Ovary (tissue), 9 donors: ENCODE measurements around the gene TRUB1. TPM values are rescaled to one million over a fixed set of nuclear protein-coding genes. Genes with fewer than 3 reads are reported as not detected.

Experiments
- DNase-seq, 5 donors: peaks; one replicate each; pipeline ENCODE4 v3.0.0-alpha.2; 2019 to 2020
- H3K27ac ChIP-seq, 2 donors: fragments of 200-600 bp; one replicate each; pipeline versions ENCODE4 v1.5.1 to v1.8.0; 2019 to 2022
- H3K27me3 ChIP-seq: fragments of 200-600 bp; one replicate; pipeline ENCODE4 v1.8.0; 2022
- H3K36me3 ChIP-seq: fragments of 200-600 bp; sonication (generic); one replicate; pipeline ENCODE4 v1.5.1; 2019
- H3K4me1 ChIP-seq: one replicate; pipeline ENCODE4 v1.8.1; 2013; ENCODE audit warnings: mild to moderate bottlenecking, moderate library complexity; ENCODE audit not compliant: insufficient read depth
- H3K4me3 ChIP-seq: fragments of 200-600 bp; sonication (generic); one replicate; pipeline ENCODE4 v1.5.1; 2017
- H3K9me3 ChIP-seq, 2 donors: fragments of 200-600 bp in 1 of 2; sonication (generic) in 1 of 2; one replicate each; pipeline versions ENCODE4 v1.5.1 to v1.8.1; 2013 to 2019; ENCODE audit warnings: mild to moderate bottlenecking in 1 of 2, moderate library complexity in 1 of 2
- EP300 ChIP-seq: sonication (generic); formaldehyde crosslinking; IDR thresholded peaks from one replicate; pipeline ENCODE4 v1.6.1; 2017; ENCODE audit warnings: antibody characterized with exemption
- POLR2A ChIP-seq: fragments of 450-650 bp; IDR thresholded peaks from one replicate; pipeline ENCODE4 v1.6.1; 2017; ENCODE audit warnings: antibody characterized with exemption, mild to moderate bottlenecking, moderate library complexity
- WGBS, 3 donors: extraction: QIAGEN DNeasy Blood & Tissue Kit in 1 of 3; methylation state at CpG; one replicate each; pipeline versions ENCODE4 v1.1.5 to v1.1.7; 2013 to 2017; 5-methylcytosine and 5-hydroxymethylcytosine counted together
- intact Hi-C, 4 donors: fragments of 100-400 bp; cut with DNase I; formaldehyde crosslinking; loops; one replicate each; pipeline versions ENCODE4 v1.11.0 to v1.15.1; 2022 to 2023
- polyA plus RNA-seq, 2 donors: library from polyadenylated mRNA; stranded (reverse); fragments of 200-250 nt in 1 of 2; fragments of 350-450 nt in 1 of 2; fragmentation: Illumina TruSeq in 1 of 2; extraction: RNeasy Lipid Tissue Mini Kit (QIAGEN cat#74804) in 1 of 2; gene quantifications; one replicate each; pipeline ENCODE4 v1.2.3, GENCODE V29; 2013 to 2014
- small RNA-seq: library from RNA; depleted of rRNA; stranded (forward); fragments of <200 nt; gene quantifications from one replicate; pipeline ENCODE3, GENCODE V24; 2016
- total RNA-seq, 7 donors: library from RNA; depleted of rRNA in 2 of 7; stranded (reverse); fragments of >200 nt in 2 of 7; fragmentation: NEBNext Ultra II Directional in 3 of 7; extraction: Animal tissue kit (Norgen Biotek cat#: 25700) in 3 of 7; gene quantifications; one replicate each; pipeline versions ENCODE4 v1.1.0 to v1.2.4, GENCODE V29; 2016 to 2023
- TF ChIP-seq, protein P1 (sequence below), 3 donors: fragments of 450-650 bp in 2 of 3; fragments of 200-600 bp in 1 of 3; IDR thresholded peaks; one replicate each; pipeline versions ENCODE4 v1.5.1 to v1.8.0; 2016 to 2022; ENCODE audit warnings: antibody characterized with exemption in 3 of 3, mild to moderate bottlenecking in 1 of 3
- donor health status: DM: no; HTN: no; CAD: no; lungs with moderate emphysema.
- donor health status: DM: no; HTN: no; CAD: no.
- donor health status: Bipolar disorder and iron deficiency.
- donor health status: DM: yes; HTN: yes; CAD: no.
- donor health status: DM: no; HTN: no; CAD: no.
- donor health status: DM: yes; HTN: yes; CAD: no.

TRUB1 gene
- total and polyA plus RNA-seq, 9 donors, result 9.6 to 36.1 (median 17.4) TPM

DNA sequence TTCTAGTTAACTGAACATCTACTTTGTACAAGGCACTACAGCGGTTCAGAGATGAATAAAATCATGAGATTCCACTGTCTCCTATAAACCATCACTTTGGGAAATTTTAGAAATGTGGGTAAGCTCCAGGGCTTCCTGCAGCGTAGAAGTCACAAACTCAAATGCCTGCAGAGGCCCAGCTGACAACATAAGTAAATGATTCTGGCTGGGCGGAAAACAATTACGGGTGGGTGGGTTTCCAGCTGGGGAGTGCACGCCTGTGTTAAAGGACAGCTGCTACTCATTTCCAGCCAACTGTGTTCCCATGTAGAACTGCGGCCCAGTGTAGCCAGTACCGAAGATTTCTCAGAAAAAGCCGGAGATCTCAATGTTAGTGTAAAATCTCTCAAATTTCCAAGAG, 85.7 kb downstream of the TRUB1 start:
- TF ChIP-seq POLR2A (no peak), EP300 (no peak)
- TF ChIP-seq, protein P1, sequence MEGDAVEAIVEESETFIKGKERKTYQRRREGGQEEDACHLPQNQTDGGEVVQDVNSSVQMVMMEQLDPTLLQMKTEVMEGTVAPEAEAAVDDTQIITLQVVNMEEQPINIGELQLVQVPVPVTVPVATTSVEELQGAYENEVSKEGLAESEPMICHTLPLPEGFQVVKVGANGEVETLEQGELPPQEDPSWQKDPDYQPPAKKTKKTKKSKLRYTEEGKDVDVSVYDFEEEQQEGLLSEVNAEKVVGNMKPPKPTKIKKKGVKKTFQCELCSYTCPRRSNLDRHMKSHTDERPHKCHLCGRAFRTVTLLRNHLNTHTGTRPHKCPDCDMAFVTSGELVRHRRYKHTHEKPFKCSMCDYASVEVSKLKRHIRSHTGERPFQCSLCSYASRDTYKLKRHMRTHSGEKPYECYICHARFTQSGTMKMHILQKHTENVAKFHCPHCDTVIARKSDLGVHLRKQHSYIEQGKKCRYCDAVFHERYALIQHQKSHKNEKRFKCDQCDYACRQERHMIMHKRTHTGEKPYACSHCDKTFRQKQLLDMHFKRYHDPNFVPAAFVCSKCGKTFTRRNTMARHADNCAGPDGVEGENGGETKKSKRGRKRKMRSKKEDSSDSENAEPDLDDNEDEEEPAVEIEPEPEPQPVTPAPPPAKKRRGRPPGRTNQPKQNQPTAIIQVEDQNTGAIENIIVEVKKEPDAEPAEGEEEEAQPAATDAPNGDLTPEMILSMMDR (IDR thresholded peaks at IDR 0.05), result no peak
- 38 to 70% (median 51%) methylated on average over 8 of the region's 8 CpGs for WGBS, 3 donors
- Histone ChIP-seq H3K4me1 (peaks cover 8% of the 10 kb centered on the region), H3K4me3 (no peak overlapping the region), H3K9me3 (no peaks in the 10 kb centered on the region), H3K36me3 (no peaks in the 10 kb centered on the region), H3K27me3 (no peaks in the 10 kb centered on the region), H3K27ac (peak overlapping the region in 1 of 2 donors; percentile 4)
- intact Hi-C loops, result loop anchor here in 1 of 4 donors (10.0 kb wide), 1 partner anchor 71 kb away; the partner anchor contains the start of gene ATRNL1
- no peak for DNase-seq

DNA sequence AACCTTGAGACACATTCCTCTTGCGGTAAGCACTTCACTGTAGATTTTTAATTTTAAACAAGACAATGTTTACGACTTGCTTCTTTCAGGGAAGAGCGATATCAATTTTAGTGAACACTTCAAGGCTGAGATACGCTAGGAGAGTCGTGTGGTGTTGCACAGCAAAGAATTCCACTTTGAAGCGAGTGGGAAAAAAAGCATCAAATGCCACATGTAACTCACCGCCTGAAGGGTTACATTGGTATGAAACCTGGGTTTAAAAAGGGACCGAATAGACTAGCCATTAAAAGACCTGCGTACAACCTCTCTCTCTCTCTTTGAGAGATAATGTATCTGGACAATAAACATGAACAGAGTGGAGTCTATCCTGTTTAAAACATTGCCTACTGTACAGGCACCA, 86.4 kb downstream of the TRUB1 start:
- Histone ChIP-seq H3K9me3 (no peaks in the 10 kb centered on the region), H3K4me1 (peaks cover 8% of the 10 kb centered on the region), H3K36me3 (no peaks in the 10 kb centered on the region), H3K27ac (peak overlapping the region in 1 of 2 donors; percentile 4), H3K27me3 (no peaks in the 10 kb centered on the region), H3K4me3 (no peak overlapping the region)
- intact Hi-C loops, result loop anchor here in 1 of 4 donors (10.0 kb wide), 1 partner anchor 70 kb away; the partner anchor contains the start of gene ATRNL1
- 11 to 37% (median 11%) methylated on average over 9 of the region's 9 CpGs for WGBS, 3 donors
- no peak for DNase-seq
- TF ChIP-seq POLR2A, result no peak
- TF ChIP-seq, protein P1 (IDR thresholded peaks at IDR 0.05), result no peak
- no peak for TF ChIP-seq EP300

DNA sequence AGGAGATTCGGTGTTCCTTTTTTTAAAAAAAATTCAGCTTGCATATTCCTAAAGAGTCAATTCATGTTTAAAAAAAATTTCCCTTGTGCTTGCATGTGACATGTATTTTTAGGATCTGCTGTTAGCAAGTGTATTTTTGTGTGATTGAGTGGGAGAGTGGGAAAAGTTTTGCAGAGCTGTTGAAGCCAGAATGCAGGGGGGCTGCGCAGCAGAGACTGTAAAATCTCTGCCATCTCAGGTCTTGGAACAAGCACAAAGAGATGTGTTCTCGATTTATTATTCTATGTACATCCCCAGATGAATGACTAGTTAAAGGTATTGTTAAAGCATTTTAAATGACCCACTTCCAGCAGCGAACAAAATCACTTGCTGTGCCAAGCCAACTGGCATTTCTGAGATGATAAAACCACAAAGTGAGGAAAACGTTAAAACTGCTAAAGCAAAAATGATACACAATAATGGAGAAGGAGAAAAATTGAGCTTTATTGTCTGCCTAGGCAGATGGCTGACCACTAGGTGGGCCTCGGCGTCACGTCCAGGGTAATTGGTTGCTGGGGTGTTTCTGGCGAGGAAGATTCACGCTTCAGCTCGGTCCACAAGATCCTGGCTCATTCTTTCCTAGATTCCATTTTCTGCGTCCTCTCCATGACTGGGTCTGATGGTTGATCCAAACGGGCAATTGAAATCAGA, 88.2 kb downstream of the TRUB1 start:
- TF ChIP-seq, protein P1 (IDR thresholded peaks at IDR 0.05), result no peak
- TF ChIP-seq EP300, result no peak
- TF ChIP-seq POLR2A, result no peak
- Histone ChIP-seq H3K27me3 (no peaks in the 10 kb centered on the region), H3K27ac (no peak overlapping the region), H3K4me3 (no peak overlapping the region), H3K36me3 (no peaks in the 10 kb centered on the region), H3K9me3 (no peaks in the 10 kb centered on the region), H3K4me1 (peaks cover 8% of the 10 kb centered on the region)
- intact Hi-C loops, result loop anchor here in 1 of 4 donors (10.0 kb wide), 1 partner anchor 69 kb away; the partner anchor contains the start of gene ATRNL1
- DNase-seq, result no peak
- WGBS, 3 donors, result 68 to 73% (median 71%) methylated on average over 13 of the region's 13 CpGs

DNA sequence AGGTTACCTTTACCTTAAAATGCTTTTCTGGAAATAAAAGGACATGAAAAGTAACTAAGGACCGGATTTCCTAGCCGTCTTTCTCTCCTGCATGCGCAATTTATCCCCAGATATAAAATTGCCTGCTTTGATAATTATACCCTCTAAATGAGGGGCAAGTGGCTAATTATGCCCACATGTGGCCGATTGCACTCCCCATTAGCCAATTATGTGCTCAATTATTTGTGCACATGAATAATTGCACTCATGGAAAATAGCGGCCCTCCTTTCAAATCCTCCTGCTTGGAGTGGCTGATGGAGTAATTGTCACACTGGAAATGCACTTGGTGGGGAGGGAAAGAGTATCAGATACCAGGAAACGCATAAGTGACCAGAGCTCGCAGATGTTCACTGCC, 88.7 kb downstream of the TRUB1 start:
- H3K27ac ChIP-seq, result no peak overlapping the region
- H3K9me3 ChIP-seq, result no peaks in the 10 kb centered on the region
- no peak for DNase-seq
- TF ChIP-seq POLR2A (no peak), EP300 (no peak)
- TF ChIP-seq, protein P1 (IDR thresholded peaks at IDR 0.05), result no peak
- H3K36me3 ChIP-seq, result no peaks in the 10 kb centered on the region
- intact Hi-C loops, result loop anchor here in 1 of 4 donors (10.0 kb wide), 1 partner anchor 68 kb away; the partner anchor contains the start of gene ATRNL1
- no peak overlapping the region for H3K4me3 ChIP-seq
- WGBS, 3 donors, result 91 to 97% (median 94%) methylated on average over 7 of the region's 7 CpGs
- no peaks in the 10 kb centered on the region for H3K27me3 ChIP-seq
- peaks cover 8% of the 10 kb centered on the region for H3K4me1 ChIP-seq

Small RNAs within 50 kb of the gene (small RNA-seq; reads per million reads assigned to genes)
- not detected for gene RNU6-1121P

Other genes starting within 250 kb of the TRUB1 start
- 10 to 100 TPM; 25.2 to 40.3 (median 33.4) TPM for gene FHIP2A, start 116.4 kb upstream of the TRUB1 start, total RNA-seq
- gene FHIP2A, start 116.4 kb upstream of the TRUB1 start, polyA plus RNA-seq, result 10 to 100 TPM; 11.9 to 20.7 TPM
- 100 to 1,000 TPM in 2 of 7 donors, 10 to 100 TPM in 5; 54.7 to 119 (median 85.3) TPM for gene ATRNL1, start 155.2 kb downstream of the TRUB1 start, total RNA-seq
- gene ATRNL1, start 155.2 kb downstream of the TRUB1 start, polyA plus RNA-seq, result 10 to 100 TPM in 1 of 2 donors, 1 to 10 TPM in 1; 8.1 to 42.4 TPM